NCI-H2196 treated with DMSO at 0.1 percent for 48 hours (cell line): ENCODE results near the gene CACNG1.
"Not testable (repeated sequence)": the region's sequence is repeated elsewhere in the genome, so short reads cannot be mapped to it uniquely, and the experiment has no call there.

Experiments used
- DNase-seq: peaks from one replicate; lab custom pipeline; 2025; ENCODE audit not compliant: unreplicated experiment; lab: John Stamatoyannopoulos, UW

The CACNG1 gene

DNA sequence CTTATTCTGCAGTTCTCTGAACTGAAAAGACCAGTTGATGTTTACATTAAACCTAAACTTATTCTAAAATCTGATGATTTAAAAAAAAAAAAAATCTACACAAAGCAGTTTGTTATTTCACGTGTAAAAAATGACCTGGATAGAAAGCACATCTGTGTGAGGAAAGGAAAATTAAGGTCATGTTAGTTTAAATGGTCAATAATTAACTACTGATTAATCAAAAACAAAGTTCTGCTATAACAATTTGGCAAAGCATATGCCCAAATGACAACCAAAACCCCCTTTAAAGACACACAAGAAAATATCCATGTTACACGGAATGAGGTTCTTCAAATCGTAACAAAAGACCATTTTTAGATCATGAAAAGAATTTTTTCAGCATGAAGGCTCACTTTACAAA is 30.4 kb downstream of the CACNG1 start:
- no peak for DNase-seq

DNA sequence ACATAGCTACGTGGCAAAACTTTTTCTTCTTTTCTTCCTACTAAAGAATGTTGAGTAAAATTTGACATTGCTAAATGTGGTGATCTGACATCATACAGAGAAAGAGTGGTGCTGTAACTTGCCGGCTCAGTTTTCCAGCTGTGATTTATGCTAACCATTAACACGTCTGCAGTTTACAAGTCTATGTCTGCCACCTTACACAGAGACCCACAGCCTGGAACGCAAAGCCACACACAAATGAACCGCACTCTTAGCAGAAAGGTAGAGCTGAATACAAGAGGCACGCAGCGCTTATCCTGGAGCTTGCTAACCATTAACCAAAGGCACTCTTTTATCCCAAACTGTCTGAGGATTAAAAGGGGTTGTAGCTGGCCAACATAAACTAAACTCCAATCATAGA is 31.9 kb downstream of the CACNG1 start:
- DNase-seq, result no peak

DNA sequence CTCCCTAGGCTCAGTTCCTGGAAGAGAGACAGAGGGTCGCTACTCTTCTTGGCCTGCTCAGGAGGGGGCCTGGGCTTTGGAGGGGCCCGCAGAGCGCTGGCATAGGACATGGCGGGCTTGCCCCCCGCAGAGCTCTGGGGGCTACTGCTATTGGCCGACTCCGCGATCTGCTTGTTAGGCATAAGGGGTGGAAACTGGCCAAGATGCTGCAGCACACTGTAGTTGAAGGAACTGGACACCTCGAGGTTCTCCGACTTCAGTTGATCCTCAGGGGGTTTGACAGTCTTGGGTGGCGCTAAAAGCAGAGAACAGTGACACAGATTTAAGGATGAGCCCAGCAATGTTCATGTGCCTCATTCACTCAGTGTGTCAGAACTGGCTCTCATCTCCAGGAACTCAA is 33.9 kb downstream of the CACNG1 start:
- no peak for DNase-seq

DNA sequence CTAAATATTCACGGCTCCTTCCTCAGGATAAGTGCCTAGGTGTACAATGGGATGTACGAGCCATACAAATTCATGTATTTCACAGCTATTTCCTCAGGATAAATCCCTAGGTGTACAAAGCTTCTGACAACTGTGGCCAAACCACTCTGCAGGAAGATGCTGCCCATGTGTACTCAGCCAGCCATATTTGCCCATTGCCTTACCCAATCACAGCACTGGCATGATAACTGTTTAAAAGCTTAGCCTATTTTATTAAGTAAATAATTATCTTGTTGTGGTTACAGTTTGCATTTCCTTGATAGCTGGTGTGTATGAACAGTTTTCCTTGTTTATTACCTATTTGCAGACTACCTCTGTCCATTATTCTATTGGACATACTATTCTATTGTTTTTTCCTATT is 35.1 kb downstream of the CACNG1 start:
- no peak for DNase-seq

DNA sequence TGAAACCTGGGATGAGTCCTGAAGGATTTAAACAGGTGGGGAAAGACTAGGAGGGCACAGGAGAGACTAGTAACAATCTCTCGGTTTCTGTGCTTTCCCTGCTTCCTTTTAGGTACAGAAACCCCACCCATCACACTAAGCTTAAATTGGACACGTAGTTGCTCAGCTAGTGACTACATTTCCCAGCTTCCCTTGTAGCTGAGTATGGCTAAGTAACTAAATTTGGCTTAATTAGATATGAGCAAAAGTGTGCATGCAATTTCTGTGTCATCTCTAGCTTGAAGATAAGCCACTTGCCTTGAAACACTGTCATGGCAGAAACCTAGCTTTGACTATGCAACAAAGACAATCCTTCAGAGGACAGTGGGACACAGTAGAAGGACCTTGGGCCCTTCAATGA is 36.5 kb downstream of the CACNG1 start:
- no peak for DNase-seq

DNA sequence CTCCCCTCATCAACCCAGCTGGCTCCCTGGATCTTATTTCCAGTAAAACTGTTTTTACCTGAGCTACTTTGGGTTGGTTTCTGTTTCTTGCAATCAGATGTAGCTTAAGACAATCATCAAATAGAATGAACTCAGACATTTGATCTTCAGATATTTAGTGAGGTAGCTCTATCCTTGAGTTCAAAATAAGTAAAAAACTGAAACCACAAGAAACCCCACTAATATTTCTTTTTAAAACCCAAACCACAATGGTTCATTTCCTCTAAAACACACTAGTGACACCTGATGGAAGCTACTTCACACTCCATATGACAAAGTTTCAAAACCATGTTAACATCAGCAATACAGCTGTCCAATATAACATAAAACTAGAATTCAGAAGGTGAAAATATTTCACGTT is 37.8 kb downstream of the CACNG1 start:
- no peak for DNase-seq

DNA sequence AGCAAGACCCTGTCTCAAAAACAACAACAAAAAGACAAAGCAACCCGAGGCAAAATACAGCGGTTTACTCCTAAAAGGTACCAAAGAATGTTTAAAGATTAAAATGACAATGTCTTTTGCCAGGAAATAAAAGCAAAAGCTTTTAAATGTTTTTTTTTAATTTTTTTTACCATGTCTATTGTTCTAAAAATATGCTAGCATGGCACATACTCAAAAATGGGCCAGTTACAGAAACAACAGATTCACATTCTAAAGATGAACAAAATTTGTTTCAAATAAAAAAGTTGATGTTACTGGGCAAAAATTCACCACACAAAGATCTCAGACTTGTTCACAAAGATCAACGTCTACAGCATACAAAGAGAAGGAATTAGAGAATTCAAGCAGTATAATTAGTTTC is 41.1 kb downstream of the CACNG1 start:
- DNase-seq, result no peak

DNA sequence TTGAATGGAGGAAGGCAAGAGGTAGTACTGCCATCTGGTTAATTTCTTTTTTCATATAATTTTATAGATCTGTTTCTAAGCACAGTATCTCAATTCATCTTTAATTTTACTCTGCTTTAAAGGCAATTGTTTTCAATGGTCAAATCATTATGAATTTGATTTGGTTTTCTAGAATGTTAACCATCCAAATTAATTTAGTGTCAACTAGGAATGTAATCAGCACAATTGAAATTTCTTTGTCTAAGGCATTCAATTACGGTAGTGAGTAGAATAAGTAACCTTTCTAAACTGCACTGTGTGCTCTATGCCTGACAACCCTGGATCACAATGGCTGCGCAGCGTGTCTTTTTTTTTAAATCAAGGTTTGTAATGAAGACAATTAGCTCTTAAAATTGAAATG is 44.3 kb downstream of the CACNG1 start:
- DNase-seq, result no peak

DNA sequence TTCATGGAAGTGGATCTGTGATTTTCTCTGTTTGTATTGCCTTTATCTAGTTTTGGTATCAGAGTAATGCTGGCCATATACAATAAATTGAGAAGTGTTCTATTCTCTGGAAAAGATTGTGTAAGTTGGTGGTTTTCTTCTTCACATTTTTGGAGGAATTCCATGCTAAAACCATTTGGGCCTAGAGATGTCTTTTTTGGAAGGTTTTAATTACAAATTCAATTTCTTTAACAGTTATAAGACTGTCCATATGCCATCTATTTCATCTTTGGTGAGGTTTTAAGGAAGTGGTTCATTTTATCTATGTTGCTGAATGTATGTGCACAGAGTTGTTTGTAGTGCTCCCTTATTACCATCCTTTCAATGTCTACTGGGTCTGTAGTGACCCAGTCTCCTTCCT is 46.0 kb downstream of the CACNG1 start:
- no peak for DNase-seq

DNA sequence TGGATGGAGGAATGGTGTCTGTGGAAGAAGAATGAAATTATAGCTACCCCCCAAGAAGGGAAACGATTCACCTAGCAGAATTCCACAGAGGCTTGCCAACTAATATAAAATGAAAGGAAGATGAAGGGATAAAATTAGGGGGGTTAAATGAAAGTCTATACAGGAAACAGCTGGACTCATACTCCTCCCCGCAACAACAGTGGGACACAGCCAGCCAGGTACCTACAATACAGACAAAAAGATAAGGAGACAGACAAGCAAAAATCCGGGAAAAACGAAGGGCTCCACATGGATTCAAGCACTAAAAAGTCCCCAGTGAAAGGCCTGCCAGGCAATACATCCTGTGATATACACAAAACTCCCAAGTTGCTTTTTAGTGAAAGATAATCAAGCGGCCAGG is 47.9 kb downstream of the CACNG1 start:
- DNase-seq, result no peak

DNA sequence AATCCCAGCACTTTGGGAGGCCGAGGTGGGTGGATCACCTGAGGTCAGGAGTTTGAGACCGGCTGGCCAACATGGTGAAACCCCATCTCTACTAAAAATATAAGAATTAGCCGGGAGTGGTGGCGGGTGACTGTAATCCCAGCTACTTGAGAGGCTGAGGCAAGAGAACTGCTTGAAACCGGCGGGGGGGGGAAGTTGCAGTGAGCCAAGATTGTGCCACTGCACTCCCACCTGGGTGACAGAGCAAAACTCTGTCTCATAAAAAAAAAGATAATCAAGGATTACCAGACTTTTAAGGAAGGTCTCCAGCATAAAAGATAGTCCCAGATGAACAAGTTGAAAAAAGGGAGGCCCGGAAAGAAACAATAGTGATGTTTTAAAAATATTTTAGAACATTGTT is 48.4 kb downstream of the CACNG1 start:
- not testable (repeated sequence) for DNase-seq

DNA sequence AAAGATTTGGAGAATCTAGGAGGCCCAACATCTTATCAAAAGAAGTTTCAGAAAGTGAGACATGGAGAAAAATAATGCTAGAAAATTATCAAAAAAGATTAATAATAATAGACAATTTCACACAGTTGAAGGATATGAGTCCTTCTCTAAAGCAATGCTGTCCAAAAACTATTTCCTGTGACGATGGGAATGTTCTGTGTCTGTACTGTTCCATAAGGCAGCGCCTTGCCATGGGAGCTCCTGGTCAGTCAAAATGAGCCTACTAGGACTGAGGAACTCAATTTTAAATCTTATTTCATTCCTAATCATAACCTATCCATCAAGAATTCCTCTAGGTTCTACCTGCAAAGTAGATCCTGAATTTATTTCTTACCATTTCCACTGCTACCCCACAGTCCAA is 49.0 kb downstream of the CACNG1 start:
- no peak for DNase-seq

DNA sequence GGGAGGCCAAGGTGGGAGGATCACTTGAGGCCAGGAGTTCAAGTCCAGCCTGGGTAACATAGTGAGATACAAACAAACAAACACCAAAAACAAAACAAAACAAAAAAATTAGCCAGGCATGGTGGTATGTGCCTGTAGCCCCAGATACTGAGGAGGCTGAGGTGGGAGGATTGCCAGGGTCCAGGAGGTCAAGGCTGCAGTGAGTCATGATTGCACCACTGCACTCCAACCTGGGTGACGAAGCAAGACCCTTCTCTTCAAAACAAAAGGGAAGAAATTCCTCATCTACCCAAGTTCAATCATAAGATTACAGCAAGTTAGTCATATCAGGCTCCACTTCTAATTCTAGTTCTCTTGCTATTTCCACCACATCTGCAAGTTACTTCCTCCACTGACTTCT is 50.9 kb downstream of the CACNG1 start:
- not testable (repeated sequence) for DNase-seq

DNA sequence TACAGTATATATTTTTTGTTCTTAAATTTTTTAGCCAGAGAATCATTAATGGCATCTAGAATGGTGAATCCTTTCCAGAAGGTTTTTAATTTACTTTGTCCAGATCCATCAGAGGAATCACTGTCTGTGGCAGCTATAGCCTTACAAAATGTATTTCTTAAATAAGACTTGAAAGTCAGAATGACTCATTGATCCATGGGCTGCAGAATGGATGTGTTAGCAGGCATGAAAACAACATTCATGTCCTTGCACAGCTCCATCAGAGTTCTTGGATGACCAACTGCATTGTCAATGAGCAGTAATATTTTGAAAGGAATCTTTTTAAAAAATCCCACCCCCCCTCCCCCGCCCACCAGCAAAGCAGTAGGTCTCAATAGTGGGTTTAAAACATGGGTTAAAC is 51.4 kb downstream of the CACNG1 start:
- DNase-seq, result no peak

DNA sequence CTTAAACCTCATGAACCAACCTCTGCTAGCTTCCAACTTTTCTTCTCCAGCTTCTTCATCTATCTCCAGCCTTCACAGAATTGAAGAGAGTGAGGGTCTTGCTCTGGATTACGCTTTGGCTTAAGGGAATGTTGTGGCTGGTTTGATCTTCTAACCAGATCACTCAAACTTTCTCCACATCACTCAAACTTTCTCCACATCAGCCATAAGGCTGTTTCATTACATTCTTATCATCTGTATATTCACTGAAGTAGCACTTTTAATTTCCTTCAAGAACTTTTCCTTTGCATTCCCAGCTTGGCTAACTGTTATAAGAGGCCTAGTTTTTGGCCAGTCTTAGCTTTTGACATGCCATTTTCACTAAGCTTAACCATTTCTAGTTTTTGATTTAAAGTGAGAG is 52.3 kb downstream of the CACNG1 start:
- no peak for DNase-seq

DNA sequence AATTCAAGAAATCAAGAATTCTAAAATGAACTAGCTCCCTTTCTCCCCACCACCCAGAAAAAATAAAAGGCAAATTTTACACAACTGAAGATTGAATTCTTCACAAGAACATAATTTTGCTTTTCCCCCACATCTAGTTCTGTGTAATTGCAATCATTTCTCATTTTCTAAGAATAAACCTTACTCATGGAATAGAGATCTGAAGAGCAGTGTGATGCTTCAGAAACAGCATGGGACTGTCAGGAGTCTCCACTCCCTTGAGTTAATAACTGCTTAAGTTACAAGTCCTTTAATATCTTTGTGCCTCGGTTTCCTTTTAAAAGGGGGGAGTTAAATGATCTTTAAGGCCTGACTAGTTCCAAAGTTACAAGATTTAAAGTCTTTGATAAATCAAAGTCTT is 53.7 kb downstream of the CACNG1 start:
- DNase-seq, result no peak

DNA sequence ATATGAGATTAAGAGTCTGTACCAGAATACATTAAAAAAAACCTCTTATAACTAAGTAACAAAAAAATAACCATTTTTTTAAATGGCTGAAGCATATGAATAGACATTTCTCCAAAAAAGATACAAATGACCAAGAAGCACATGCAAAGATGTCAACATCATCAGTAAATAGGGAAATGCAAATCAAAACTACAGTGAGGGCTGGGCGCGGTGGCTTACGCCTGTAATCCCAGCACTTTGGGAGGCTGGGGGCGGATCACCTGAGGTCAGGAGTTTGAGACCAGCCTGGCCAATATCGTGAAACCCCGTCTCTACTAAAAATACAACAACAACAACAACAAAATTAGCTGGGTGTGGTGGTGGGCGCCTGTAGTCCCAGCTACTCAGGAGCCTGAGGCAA is 60.3 kb downstream of the CACNG1 start:
- DNase-seq, result not testable (repeated sequence)

DNA sequence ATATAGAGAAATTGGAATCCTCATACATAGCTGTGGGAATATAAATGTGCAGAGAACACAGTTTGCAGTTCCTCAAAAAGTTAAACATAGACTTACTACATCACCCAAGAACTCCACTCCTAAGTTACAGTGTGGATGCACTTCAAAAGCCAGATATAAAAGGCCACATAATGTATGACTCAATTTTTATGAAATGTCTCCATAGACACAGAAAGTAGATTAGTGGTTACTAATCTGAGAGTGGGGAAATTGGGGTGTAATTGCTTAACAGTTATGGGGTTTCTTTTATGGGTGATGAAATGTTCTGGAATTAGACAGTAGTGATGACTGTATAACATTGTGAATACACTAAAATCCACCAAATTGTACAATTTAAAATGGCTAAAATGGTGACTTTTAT is 60.9 kb downstream of the CACNG1 start:
- DNase-seq, result no peak
